Fibroblast of lung (primary cell): ENCODE data around the gene HDAC8.

ENCODE experiments used
- EZH2 ChIP-seq: IDR thresholded peaks from 2 replicates; pipeline ENCODE4 v1.5.1; 2012; ENCODE audit warnings: low read length, control low read depth, mild to moderate bottlenecking; ENCODE audit errors: missing control alignments
- TF ChIP-seq, protein P1 (sequence below), 2 donors: IDR thresholded peaks in 1 of 2; conservative IDR thresholded peaks in 1 of 2; 1 replicate in 1 of 2; 2 replicates in 1 of 2; pipeline ENCODE4 v1.5.1; 2011 to 2012; ENCODE audit warnings: low read length in 2 of 2, control low read depth in 1 of 2, inconsistent platforms in 1 of 2, low read depth in 1 of 2, mild to moderate bottlenecking in 1 of 2

DNA sequence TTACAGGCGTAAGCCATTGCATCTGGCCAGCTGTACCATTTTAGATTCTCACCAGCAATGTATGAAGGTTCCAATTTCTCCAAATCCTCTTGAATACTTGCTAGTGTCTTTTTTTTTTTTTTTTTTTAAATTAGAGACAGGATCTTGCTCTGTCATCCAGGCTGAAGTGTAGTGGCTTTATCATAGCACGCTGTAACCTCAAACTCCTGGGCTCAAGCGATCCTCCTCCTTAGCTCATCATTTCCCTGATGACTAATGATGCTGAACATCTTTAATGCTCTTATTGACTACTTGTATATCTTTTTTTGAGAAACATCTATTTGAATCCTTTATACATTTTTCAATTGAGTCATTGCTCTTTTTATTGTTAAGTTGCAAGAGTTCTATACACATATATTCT, 40.3 kb downstream of the HDAC8 start:
- TF ChIP-seq, protein P1, sequence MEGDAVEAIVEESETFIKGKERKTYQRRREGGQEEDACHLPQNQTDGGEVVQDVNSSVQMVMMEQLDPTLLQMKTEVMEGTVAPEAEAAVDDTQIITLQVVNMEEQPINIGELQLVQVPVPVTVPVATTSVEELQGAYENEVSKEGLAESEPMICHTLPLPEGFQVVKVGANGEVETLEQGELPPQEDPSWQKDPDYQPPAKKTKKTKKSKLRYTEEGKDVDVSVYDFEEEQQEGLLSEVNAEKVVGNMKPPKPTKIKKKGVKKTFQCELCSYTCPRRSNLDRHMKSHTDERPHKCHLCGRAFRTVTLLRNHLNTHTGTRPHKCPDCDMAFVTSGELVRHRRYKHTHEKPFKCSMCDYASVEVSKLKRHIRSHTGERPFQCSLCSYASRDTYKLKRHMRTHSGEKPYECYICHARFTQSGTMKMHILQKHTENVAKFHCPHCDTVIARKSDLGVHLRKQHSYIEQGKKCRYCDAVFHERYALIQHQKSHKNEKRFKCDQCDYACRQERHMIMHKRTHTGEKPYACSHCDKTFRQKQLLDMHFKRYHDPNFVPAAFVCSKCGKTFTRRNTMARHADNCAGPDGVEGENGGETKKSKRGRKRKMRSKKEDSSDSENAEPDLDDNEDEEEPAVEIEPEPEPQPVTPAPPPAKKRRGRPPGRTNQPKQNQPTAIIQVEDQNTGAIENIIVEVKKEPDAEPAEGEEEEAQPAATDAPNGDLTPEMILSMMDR (conservative IDR thresholded peaks at IDR 0.05 in 1 of 2, IDR thresholded peaks at IDR 0.05 in 1 of 2; ENCODE audit: low read depth in 1 of 2, low read length in 2 of 2), result no peak
- no peak for TF ChIP-seq EZH2
